ENCODE results near the gene MTCH1. TPM values are rescaled to one million over a fixed set of nuclear protein-coding genes. Genes with fewer than 3 reads are reported as not detected.

MTCH1 gene
- total and polyA plus RNA-seq, 9 of the 15 experiments (the other 6 are each of a cell fraction or from before 2014, with no cell fraction given), result 7.9 to 161 (median 118) TPM

- no peak for FAIRE-seq
- Histone ChIP-seq H3K9ac (ENCODE audit: insufficient read depth in 1 of 2, low read depth in 2 of 2, low read length in 2 of 2) (peak overlapping the region in 1 of 2 experiments; percentile 10; a peak in 1 of 4 replicates), H3K36me3 (ENCODE audit: control insufficient read depth, insufficient read depth, low read length) (peaks cover 82% of the 10 kb centered on the region)
Observed at GRCh38 chr6:36969988-36970891, 15.8 kb downstream of the MTCH1 start.

DNA sequence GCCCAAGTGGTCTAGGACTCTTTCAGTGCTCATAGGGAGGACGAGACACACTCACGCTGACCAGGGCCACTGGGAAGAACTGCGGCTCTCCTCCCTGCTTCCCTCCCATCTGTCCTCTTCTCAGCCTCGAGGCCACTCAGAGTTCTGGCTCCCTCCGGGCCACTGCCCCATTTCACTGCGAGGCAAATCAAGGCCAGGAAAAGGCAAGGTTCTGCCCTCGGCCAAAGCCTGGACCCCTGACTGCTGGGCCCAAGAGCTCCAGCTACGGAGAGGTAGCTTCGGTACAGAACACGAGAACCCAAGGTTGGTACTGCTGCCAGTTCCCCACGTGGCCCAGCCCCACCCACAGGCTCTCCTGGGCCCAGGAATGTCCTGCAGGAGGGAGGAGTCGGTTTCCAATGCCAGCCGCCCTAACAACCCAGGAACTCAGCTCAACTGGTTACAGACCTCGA lies 16.7 kb downstream of the MTCH1 start:
- Histone ChIP-seq H3K4me2 (ENCODE audit: insufficient read depth, low read length) (no peak overlapping the region), H3K9ac (ENCODE audit: insufficient read depth in 1 of 2, low read depth in 2 of 2, low read length in 2 of 2) (peak overlapping the region in 1 of 2 experiments; percentile 1; a peak in 1 of 4 replicates), H3K36me3 (ENCODE audit: control insufficient read depth, insufficient read depth, low read length) (peaks cover 72% of the 10 kb centered on the region), H3K27ac (ENCODE audit: extremely low read depth, low read depth, low read length) (no peak overlapping the region), H3K79me2 (ENCODE audit: control insufficient read depth, insufficient read depth, low read length) (no peaks in the 10 kb centered on the region), H3K4me3 (no peak overlapping the region), H2AFZ (ENCODE audit: low read depth, low read length) (no peak overlapping the region), H3K9me1 (ENCODE audit: control insufficient read depth, insufficient read depth, low read length) (no peaks in the 10 kb centered on the region), H3K27me3 (ENCODE audit: control insufficient read depth in 2 of 2, insufficient read depth in 2 of 2, low read length in 2 of 2) (no peaks in the 10 kb centered on the region), H3K4me1 (replicated peaks in 1 of 2; ENCODE audit: control insufficient read depth in 2 of 2, insufficient read depth in 2 of 2, low read length in 2 of 2) (peaks cover 0 to 10% of the 10 kb centered on the region in 2 experiments; a peak in 2 of 5 replicates), H3K9me3 (replicated peaks; ENCODE audit: control insufficient read depth, insufficient read depth, low read depth, low read length) (no peaks in the 10 kb centered on the region), H4K20me1 (replicated peaks; ENCODE audit: control insufficient read depth, insufficient read depth, low read length) (no peaks in the 10 kb centered on the region; the same call in 1 of the 2 replicates)
- no peak for TF ChIP-seq FOXK2 (conservative IDR thresholded peaks at IDR 0.05 in 1 of 2, IDR thresholded peaks at IDR 0.05 in 1 of 2; ENCODE audit: low read depth in 2 of 2)
- TF ChIP-seq RBFOX2 (IDR thresholded peaks at IDR 0.05; ENCODE audit: low read depth, low read length), result 0 out of 2 replicates have a peak, but pooled peaks have one; percentile 0
- in situ Hi-C loops (cut with MboI) (no loop called here), intact Hi-C loops (cut with micrococcal nuclease) (no loop called here)
- WGBS (ENCODE audit: insufficient coverage, low coverage, missing lambda C conversion rate), result 85% methylated on average over 14 of the region's 14 CpGs
- no peak for ATAC-seq
- POLR2A ChIA-PET, result interaction anchor here (0.6 to 0.9 kb wide), 2 partner anchors 11 to 17 kb away, joined by 3 to 4 read pairs; no protein-coding TSS in a partner anchor
- no peak for FAIRE-seq
- no TSS peak for BruUV-seq (replicated peaks)
- DNase-seq (ENCODE audit: extremely low read depth in 1 of 4, low spot score in 3 of 4), result no peak
- CTCF ChIA-PET (ENCODE audit: low intra/inter-chr PET ratio), result no interaction called here

More at GRCh38 chr6:36969988-36970891, 15.8 kb downstream of the MTCH1 start:
- CTCF ChIA-PET (ENCODE audit: low intra/inter-chr PET ratio), result no interaction called here
- no peak overlapping the region for H2AFZ ChIP-seq (ENCODE audit: low read depth, low read length)
- no peaks in the 10 kb centered on the region for H3K9me1 ChIP-seq (ENCODE audit: control insufficient read depth, insufficient read depth, low read length)
- no peaks in the 10 kb centered on the region for H3K9me3 ChIP-seq (replicated peaks; ENCODE audit: control insufficient read depth, insufficient read depth, low read depth, low read length)
- in situ Hi-C loops (cut with MboI) (no loop called here), intact Hi-C loops (cut with micrococcal nuclease) (no loop called here)
- H3K4me3 ChIP-seq, result no peak overlapping the region
- no peaks in the 10 kb centered on the region; the same call in 1 of the 2 replicates for H4K20me1 ChIP-seq (replicated peaks; ENCODE audit: control insufficient read depth, insufficient read depth, low read length)
- BruUV-seq (replicated peaks), result no TSS peak
- H3K4me1 ChIP-seq (replicated peaks in 1 of 2; ENCODE audit: control insufficient read depth in 2 of 2, insufficient read depth in 2 of 2, low read length in 2 of 2), result peaks cover 0 to 3% of the 10 kb centered on the region in 2 experiments; a peak in 1 of 5 replicates
- no peak overlapping the region for H3K4me2 ChIP-seq (ENCODE audit: insufficient read depth, low read length)
- H3K27ac ChIP-seq (ENCODE audit: extremely low read depth, low read depth, low read length), result no peak overlapping the region
- WGBS (ENCODE audit: insufficient coverage, low coverage, missing lambda C conversion rate), result 92% methylated on average over 17 of the region's 17 CpGs
- POLR2A ChIA-PET, result interaction anchor here (0.6 kb wide), 2 partner anchors 85 to 143 kb away, joined by 3 read pairs; no protein-coding TSS in a partner anchor
- no peaks in the 10 kb centered on the region for H3K27me3 ChIP-seq (ENCODE audit: control insufficient read depth in 2 of 2, insufficient read depth in 2 of 2, low read length in 2 of 2)
- DNase-seq (ENCODE audit: extremely low read depth in 1 of 4, low spot score in 3 of 4) (peak in 1 of 4 experiments; percentile 38), ATAC-seq (no peak)
- no peaks in the 10 kb centered on the region for H3K79me2 ChIP-seq (ENCODE audit: control insufficient read depth, insufficient read depth, low read length)
- TF ChIP-seq POLR2G (IDR thresholded peaks at IDR 0.05; ENCODE audit: low read depth, low read length) (0 out of 2 replicates have a peak, but pooled peaks have one; percentile 36), RBFOX2 (IDR thresholded peaks at IDR 0.05; ENCODE audit: low read depth, low read length) (peak; percentile 50), BRCA1 (IDR thresholded peaks at IDR 0.05) (no peak), BRCA1 (CRISPR knock-in tag; IDR thresholded peaks at IDR 0.05) (0 out of 2 replicates have a peak, but pooled peaks have one; percentile 51), TAF9B (IDR thresholded peaks at IDR 0.05; ENCODE audit: partially characterized antibody) (no peak), CCAR2 (IDR thresholded peaks at IDR 0.05; ENCODE audit: low read depth, low read length) (no peak)
